ENCODE measurements around the gene MYH6.
A peak's percentile ranks its signal among the peaks of the same experiment; 100 is the strongest.

The MYH6 gene

GRCh38 chr14:23380976-23381375 lies 27.1 kb downstream of the MYH6 start:
- no peak overlapping the region for H3K27ac ChIP-seq
- H3K4me3 ChIP-seq (ENCODE audit: low read depth, low read length), result no peak overlapping the region
- no peak for DNase-seq
- H3K27me3 ChIP-seq (replicated peaks), result peaks cover 2% of the 10 kb centered on the region
- no peak for TF ChIP-seq CTCF (IDR thresholded peaks at IDR 0.05; ENCODE audit: low read depth, low read length, missing control alignments)
- no peaks in the 10 kb centered on the region for H3K36me3 ChIP-seq (replicated peaks)
- in situ Hi-C loops (cut with HindIII; ENCODE audit: low pct_ligation_motif_present, low sequenced_read_pairs), result no loop called here

- H3K27ac ChIP-seq, result no peak overlapping the region
- in situ Hi-C loops (cut with HindIII; ENCODE audit: low pct_ligation_motif_present, low sequenced_read_pairs), result no loop called here
- H3K36me3 ChIP-seq (replicated peaks), result no peaks in the 10 kb centered on the region
- H3K27me3 ChIP-seq (replicated peaks), result peaks cover 2% of the 10 kb centered on the region
- no peak for TF ChIP-seq CTCF (IDR thresholded peaks at IDR 0.05; ENCODE audit: low read depth, low read length, missing control alignments)
- no peak for DNase-seq
- no peak overlapping the region for H3K4me3 ChIP-seq (ENCODE audit: low read depth, low read length)
Observed at GRCh38 chr14:23380197-23380914, 27.7 kb downstream of the MYH6 start.

- in situ Hi-C loops (cut with HindIII; ENCODE audit: low pct_ligation_motif_present, low sequenced_read_pairs), result no loop called here
- H3K4me3 ChIP-seq (ENCODE audit: low read depth, low read length), result no peak overlapping the region
- peak; percentile 99 for TF ChIP-seq CTCF (IDR thresholded peaks at IDR 0.05; ENCODE audit: low read depth, low read length, missing control alignments)
- no peaks in the 10 kb centered on the region for H3K36me3 ChIP-seq (replicated peaks)
- no peak for DNase-seq
- peaks cover 2% of the 10 kb centered on the region for H3K27me3 ChIP-seq (replicated peaks)
- no peak overlapping the region for H3K27ac ChIP-seq
Observed at GRCh38 chr14:23379366-23380196, 28.5 kb downstream of the MYH6 start.

GRCh38 chr14:23378612-23379220 lies 29.4 kb downstream of the MYH6 start:
- TF ChIP-seq CTCF (IDR thresholded peaks at IDR 0.05; ENCODE audit: low read depth, low read length, missing control alignments), result no peak
- Histone ChIP-seq H3K27ac (no peak overlapping the region), H3K27me3 (replicated peaks) (peaks cover 2% of the 10 kb centered on the region), H3K36me3 (replicated peaks) (no peaks in the 10 kb centered on the region), H3K4me3 (ENCODE audit: low read depth, low read length) (no peak overlapping the region)
- no peak for DNase-seq
- in situ Hi-C loops (cut with HindIII; ENCODE audit: low pct_ligation_motif_present, low sequenced_read_pairs), result no loop called here

GRCh38 chr14:23377573-23378563 lies 30.2 kb downstream of the MYH6 start:
- Histone ChIP-seq H3K27ac (no peak overlapping the region), H3K36me3 (replicated peaks) (no peaks in the 10 kb centered on the region), H3K27me3 (replicated peaks) (peaks cover 2% of the 10 kb centered on the region), H3K4me3 (ENCODE audit: low read depth, low read length) (no peak overlapping the region)
- in situ Hi-C loops (cut with HindIII; ENCODE audit: low pct_ligation_motif_present, low sequenced_read_pairs), result no loop called here
- no peak for TF ChIP-seq CTCF (IDR thresholded peaks at IDR 0.05; ENCODE audit: low read depth, low read length, missing control alignments)
- DNase-seq, result no peak
